Tibial artery (tissue), 4 donors: ENCODE data around the gene SHE.

Experiments
- DNase-seq, 2 donors: peaks; one replicate each; pipeline ENCODE4 v3.0.0-alpha.2; 2019
- H3K27ac ChIP-seq, 2 donors: fragments of 200-600 bp; sonication (generic) in 1 of 2; 1 replicate in 1 of 2; 2 replicates in 1 of 2; pipeline ENCODE4 v1.5.1; 2018 to 2019; ENCODE audit warnings: mild to moderate bottlenecking in 1 of 2
- H3K27me3 ChIP-seq, 2 donors: fragments of 200-600 bp; sonication (generic) in 1 of 2; one replicate each; pipeline versions ENCODE4 v1.5.1 to v1.6.0; 2016 to 2019
- H3K36me3 ChIP-seq, 3 donors: fragments of 200-600 bp; sonication (generic) in 2 of 3; one replicate each; pipeline ENCODE4 v1.5.1; 2016 to 2019; ENCODE audit warnings: mild to moderate bottlenecking in 2 of 3
- H3K4me1 ChIP-seq, 4 donors: fragments of 200-600 bp; sonication (generic) in 2 of 4; 1 replicate in 3 of 4; 2 replicates in 1 of 4; pipeline ENCODE4 v1.5.1; 2016 to 2019
- H3K4me3 ChIP-seq, 2 donors: fragments of 200-600 bp; sonication (generic) in 1 of 2; 1 replicate in 1 of 2; 2 replicates in 1 of 2; pipeline ENCODE4 v1.5.1; 2018 to 2019; ENCODE audit warnings: mild to moderate bottlenecking in 2 of 2
- H3K9me3 ChIP-seq, 3 donors: fragments of 200-600 bp; sonication (generic) in 1 of 3; one replicate each; pipeline ENCODE4 v1.5.1; 2016 to 2019
- intact Hi-C: fragments of 100-400 bp; cut with DNase I; formaldehyde crosslinking; loops from one replicate; pipeline ENCODE4 v1.15.0; 2023; ENCODE audit warnings: low total_unique reads
- TF ChIP-seq, protein P1 (sequence below), 2 experiments: fragments of 200-600 bp in 1 of 2; fragments of 450-650 bp in 1 of 2; IDR thresholded peaks; one replicate each; pipeline ENCODE4 v1.5.1; 2017 to 2019; ENCODE audit warnings: antibody characterized with exemption in 2 of 2, mild to moderate bottlenecking in 1 of 2, moderate library complexity in 1 of 2

Gene SHE

DNA sequence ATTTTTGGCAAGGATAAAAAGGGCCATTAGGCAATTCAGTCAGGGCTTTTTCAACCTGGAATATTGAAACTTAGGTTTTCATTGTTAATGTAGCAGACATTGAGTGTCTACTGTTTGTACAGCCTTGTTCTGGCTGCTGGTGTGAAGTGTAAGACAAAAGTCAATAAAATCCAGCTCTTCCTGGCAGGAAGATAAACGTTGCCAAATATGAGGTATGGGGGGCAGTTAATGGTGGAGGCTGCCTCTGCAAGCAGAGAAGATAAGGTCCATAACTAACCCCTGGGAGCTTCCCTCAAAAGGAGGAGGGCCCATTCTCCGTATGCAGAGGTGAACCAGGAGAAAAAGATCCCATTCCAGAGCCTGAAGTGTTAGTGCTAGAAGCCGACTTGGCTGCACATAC lies 19.5 kb upstream of the SHE start:
- intact Hi-C loops: no loop called here
- no peak overlapping the region for H3K4me3 ChIP-seq

DNA sequence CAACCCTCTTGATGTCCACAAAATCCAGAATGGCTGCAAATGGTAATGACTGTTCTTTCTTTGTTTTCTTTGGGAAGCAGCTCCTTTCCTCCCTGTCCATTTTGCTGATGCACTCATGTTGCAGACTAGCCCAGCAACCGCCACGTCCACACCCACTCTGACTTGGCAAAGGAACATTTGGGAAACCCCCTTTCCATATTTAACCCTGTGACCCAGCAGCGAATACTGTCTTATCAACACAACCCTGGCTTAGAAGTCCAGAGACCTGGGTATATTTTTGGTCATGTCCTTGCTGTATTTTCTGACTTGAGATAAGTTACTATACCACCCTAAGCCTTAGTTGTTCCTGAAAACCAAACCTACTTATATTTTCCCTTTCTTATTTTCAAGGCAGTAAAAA lies 18.1 kb upstream of the SHE start:
- peaks cover 0 to 21% of the 10 kb centered on the region in 2 donors for H3K27me3 ChIP-seq
- no peak overlapping the region for H3K27ac ChIP-seq
- no peaks in the 10 kb centered on the region for H3K9me3 ChIP-seq
- intact Hi-C loops: no loop called here
- H3K4me3 ChIP-seq: no peak overlapping the region
- DNase-seq: peak in 1 of 2 donors; percentile 59
- no peaks in the 10 kb centered on the region for H3K4me1 ChIP-seq
- TF ChIP-seq, protein P1, sequence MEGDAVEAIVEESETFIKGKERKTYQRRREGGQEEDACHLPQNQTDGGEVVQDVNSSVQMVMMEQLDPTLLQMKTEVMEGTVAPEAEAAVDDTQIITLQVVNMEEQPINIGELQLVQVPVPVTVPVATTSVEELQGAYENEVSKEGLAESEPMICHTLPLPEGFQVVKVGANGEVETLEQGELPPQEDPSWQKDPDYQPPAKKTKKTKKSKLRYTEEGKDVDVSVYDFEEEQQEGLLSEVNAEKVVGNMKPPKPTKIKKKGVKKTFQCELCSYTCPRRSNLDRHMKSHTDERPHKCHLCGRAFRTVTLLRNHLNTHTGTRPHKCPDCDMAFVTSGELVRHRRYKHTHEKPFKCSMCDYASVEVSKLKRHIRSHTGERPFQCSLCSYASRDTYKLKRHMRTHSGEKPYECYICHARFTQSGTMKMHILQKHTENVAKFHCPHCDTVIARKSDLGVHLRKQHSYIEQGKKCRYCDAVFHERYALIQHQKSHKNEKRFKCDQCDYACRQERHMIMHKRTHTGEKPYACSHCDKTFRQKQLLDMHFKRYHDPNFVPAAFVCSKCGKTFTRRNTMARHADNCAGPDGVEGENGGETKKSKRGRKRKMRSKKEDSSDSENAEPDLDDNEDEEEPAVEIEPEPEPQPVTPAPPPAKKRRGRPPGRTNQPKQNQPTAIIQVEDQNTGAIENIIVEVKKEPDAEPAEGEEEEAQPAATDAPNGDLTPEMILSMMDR (IDR thresholded peaks at IDR 0.05): no peak
- H3K36me3 ChIP-seq: no peaks in the 10 kb centered on the region

More for the DNA sequence above, 19.5 kb upstream of the SHE start:
- Histone ChIP-seq H3K4me1 (no peaks in the 10 kb centered on the region), H3K36me3 (no peaks in the 10 kb centered on the region), H3K27me3 (peaks cover 0 to 8% of the 10 kb centered on the region in 2 donors), H3K27ac (no peak overlapping the region), H3K9me3 (no peaks in the 10 kb centered on the region)
- peak in 1 of 2 donors; percentile 1 for DNase-seq
- TF ChIP-seq, protein P1 (IDR thresholded peaks at IDR 0.05): no peak

DNA sequence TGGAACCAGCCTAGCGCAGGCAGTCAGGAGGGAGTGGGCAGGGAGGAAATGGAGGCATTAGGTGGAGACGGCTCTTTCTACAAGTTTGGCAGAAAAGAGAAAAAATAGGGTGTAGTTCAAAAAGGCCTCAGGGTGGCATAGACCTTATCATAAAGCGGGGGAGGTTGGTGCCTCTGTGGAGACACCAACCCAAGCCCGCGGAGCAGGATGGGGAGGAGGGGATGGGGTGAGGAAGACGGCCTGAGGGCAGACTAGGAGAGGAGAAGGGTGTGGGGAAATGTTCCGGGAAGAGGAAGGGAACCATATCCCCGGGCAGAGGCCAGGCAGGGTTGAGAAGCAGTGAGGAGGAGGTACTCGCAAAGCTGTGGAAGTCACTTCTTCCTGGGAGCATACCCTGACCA lies 17.4 kb upstream of the SHE start:
- no peaks in the 10 kb centered on the region for H3K9me3 ChIP-seq
- TF ChIP-seq, protein P1 (IDR thresholded peaks at IDR 0.05): no peak
- intact Hi-C loops: no loop called here

DNA sequence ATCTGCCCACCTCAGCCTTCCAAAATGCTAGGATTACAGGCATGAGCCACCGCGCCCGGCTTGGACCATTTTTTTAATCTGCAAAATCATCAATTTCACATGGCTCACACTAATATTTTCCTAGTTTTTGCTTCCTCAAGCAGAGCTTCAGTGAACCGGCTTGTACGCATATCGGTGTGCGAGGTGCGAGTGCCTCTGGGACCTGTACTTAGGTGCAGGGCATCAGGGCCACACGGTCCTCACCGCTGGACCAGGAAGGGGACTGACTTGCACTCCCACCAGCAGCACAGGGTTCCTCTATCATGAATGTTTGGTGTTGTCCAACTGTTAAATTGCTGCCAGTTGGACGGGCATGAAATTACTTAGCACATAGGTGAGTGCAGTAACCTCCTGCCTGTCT lies 15.4 kb upstream of the SHE start:
- H3K36me3 ChIP-seq: no peaks in the 10 kb centered on the region
- TF ChIP-seq, protein P1 (IDR thresholded peaks at IDR 0.05): no peak
- H3K27me3 ChIP-seq: peaks cover 0 to 18% of the 10 kb centered on the region in 2 donors
- no peaks in the 10 kb centered on the region for H3K9me3 ChIP-seq
- peak in 1 of 2 donors; percentile 17 for DNase-seq
- no peak overlapping the region for H3K4me3 ChIP-seq
- H3K27ac ChIP-seq: no peak overlapping the region
- intact Hi-C loops: no loop called here
- H3K4me1 ChIP-seq: no peaks in the 10 kb centered on the region

More for the DNA sequence above, 17.4 kb upstream of the SHE start:
- no peak overlapping the region for H3K4me3 ChIP-seq
- no peaks in the 10 kb centered on the region for H3K4me1 ChIP-seq
- DNase-seq: peak in 1 of 2 donors; percentile 64
- no peaks in the 10 kb centered on the region for H3K36me3 ChIP-seq
- no peak overlapping the region for H3K27ac ChIP-seq
- H3K27me3 ChIP-seq: peaks cover 0 to 23% of the 10 kb centered on the region in 2 donors

DNA sequence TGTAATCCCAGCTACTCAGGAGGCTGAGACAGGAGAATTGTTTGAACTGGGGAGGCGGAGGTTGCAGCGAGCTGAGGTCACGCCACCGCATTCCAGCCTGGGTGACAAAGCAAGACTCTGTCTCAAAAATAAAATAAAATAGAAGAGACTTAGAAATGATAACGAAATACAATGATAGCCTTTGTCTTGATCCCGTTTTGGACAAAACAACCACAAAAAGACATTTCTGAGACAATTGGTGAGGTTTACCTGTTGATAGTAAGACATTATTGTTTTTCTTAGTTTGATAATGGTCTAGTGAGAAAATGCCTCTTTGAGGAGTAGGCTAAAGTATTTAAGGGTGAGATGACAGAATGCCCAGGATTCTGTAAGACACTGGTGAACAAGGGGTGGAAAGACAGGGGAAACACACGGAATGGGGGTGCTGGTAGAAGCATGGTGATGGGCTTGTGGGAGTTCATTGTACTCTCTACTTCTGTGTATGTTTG lies 11.9 kb upstream of the SHE start:
- Histone ChIP-seq H3K4me3 (no peak overlapping the region), H3K4me1 (no peaks in the 10 kb centered on the region), H3K36me3 (no peaks in the 10 kb centered on the region), H3K27me3 (peaks cover 0 to 33% of the 10 kb centered on the region in 2 donors), H3K9me3 (no peaks in the 10 kb centered on the region), H3K27ac (no peak overlapping the region)
- intact Hi-C loops: no loop called here
- TF ChIP-seq, protein P1 (IDR thresholded peaks at IDR 0.05): no peak
- DNase-seq: no peak

DNA sequence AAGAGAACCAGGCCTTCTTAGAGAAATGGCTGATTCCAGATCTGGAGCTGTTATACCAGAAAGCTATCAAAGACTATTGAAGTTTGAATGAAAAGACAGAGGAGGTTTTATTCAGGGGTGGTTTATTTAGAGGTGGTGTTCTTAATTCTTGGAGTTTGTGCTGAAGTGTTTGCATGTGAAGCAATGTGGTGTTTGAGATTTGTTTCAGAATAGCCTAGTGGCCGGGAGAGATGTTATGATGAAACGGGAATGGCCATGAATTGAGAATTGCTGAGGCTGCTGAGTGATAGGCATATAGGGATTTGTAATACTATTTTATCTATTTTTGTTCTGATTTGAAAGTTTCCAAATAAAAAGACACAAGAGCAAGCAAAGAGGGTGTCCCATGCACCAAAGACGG lies 10.5 kb upstream of the SHE start:
- Histone ChIP-seq H3K4me1 (no peaks in the 10 kb centered on the region), H3K4me3 (no peak overlapping the region), H3K36me3 (no peaks in the 10 kb centered on the region), H3K27me3 (peaks cover 0 to 42% of the 10 kb centered on the region in 2 donors), H3K27ac (no peak overlapping the region), H3K9me3 (no peaks in the 10 kb centered on the region)
- TF ChIP-seq, protein P1 (IDR thresholded peaks at IDR 0.05): no peak
- intact Hi-C loops: no loop called here
- no peak for DNase-seq
